Naive thymus-derived CD8-positive, alpha-beta T cell (primary cell): Measurements from ENCODE around the gene MYO1E. TPM values are rescaled to one million over a fixed set of nuclear protein-coding genes. Genes with fewer than 3 reads are reported as not detected.

Experiments
- ATAC-seq, 2 donors: fragments of 150-1000 bp; cut with Tn5 transposase in 1 of 2; sonication (Bioruptor Pico), chemical (Tn5 transposase) in 1 of 2; 1 replicate in 1 of 2; 2 replicates in 1 of 2; pipeline ENCODE4 v1.10.0; 2021; ENCODE audit warnings: mild to moderate bottlenecking in 2 of 2, moderate library complexity in 2 of 2
- POLR2A ChIA-PET: fragments of 350-600 bp; sonication (Branson Sonifier 250); formaldehyde crosslinking; loops from one replicate; lab custom pipeline; 2021; ENCODE audit warnings: antibody characterized with exemption; lab: Charles Lee
- DNase-seq, 10 donors: peaks; one replicate each; pipeline versions ENCODE4 v3.0.0 to v3.0.0-alpha.2; 2020 to 2022
- H3K27ac Mint-ChIP-seq, 10 donors: one replicate each; pipeline ENCODE4 v1.8.0; 2020 to 2022; ENCODE audit warnings: mild to moderate bottlenecking in 10 of 10, mixed read lengths in 10 of 10, moderate library complexity in 4 of 10, inconsistent platforms in 1 of 10
- H3K27me3 Mint-ChIP-seq, 5 donors: one replicate each; pipeline ENCODE4 v1.8.0; 2021 to 2022; ENCODE audit warnings: mixed read lengths in 5 of 5
- H3K36me3 Mint-ChIP-seq, 3 donors: one replicate each; pipeline ENCODE4 v1.8.0; 2020 to 2022; ENCODE audit warnings: mixed read lengths in 3 of 3, mild to moderate bottlenecking in 2 of 3, inconsistent platforms in 1 of 3
- H3K4me1 Mint-ChIP-seq, 4 donors: one replicate each; pipeline ENCODE4 v1.8.0; 2021 to 2022; ENCODE audit warnings: mixed read lengths in 4 of 4
- H3K4me3 Mint-ChIP-seq, 10 donors: one replicate each; pipeline ENCODE4 v1.8.0; 2020 to 2022; ENCODE audit warnings: mild to moderate bottlenecking in 10 of 10, mixed read lengths in 10 of 10, moderate library complexity in 6 of 10, inconsistent platforms in 1 of 10
- H3K9me3 Mint-ChIP-seq, 9 donors: one replicate each; pipeline ENCODE4 v1.8.0; 2020 to 2022; ENCODE audit warnings: mixed read lengths in 9 of 9, mild to moderate bottlenecking in 3 of 9, inconsistent platforms in 1 of 9, moderate library complexity in 1 of 9
- polyA plus RNA-seq, 3 donors: library from polyadenylated mRNA; unstranded; fragments of 300-500 nt; fragmentation: Illumina TruSeq; gene quantifications; one replicate each; pipeline ENCODE4 v1.2.3, GENCODE V29; 2021
- total RNA-seq, 8 experiments: library from RNA in 2 of 8; stranded (reverse) in 2 of 8; gene quantifications; one replicate each; pipeline ENCODE4 v1.2.3 and lab custom pipeline; 2021 to 2026

Gene MYO1E
- total and polyA plus RNA-seq, 5 experiments from 2014 or later = 0.53 to 7.4 (median 3.4) TPM; not detected in 1

- DNase-seq (no peak), ATAC-seq (no peak)
- Mint-ChIP-seq H3K9me3 (no peaks in the 10 kb centered on the region), H3K36me3 (no peaks in the 10 kb centered on the region), H3K4me3 (no peak overlapping the region), H3K27me3 (no peaks in the 10 kb centered on the region), H3K4me1 (peaks cover 0 to 6% (median 0%) of the 10 kb centered on the region in 4 donors), H3K27ac (no peak overlapping the region)
- POLR2A ChIA-PET = no interaction called here
These were observed 129.0 kb downstream of the MYO1E start for GRCh38 chr15:59243622-59244021.

GRCh38 chr15:59242649-59243048 lies 130.0 kb downstream of the MYO1E start:
- H3K4me3 Mint-ChIP-seq = no peak overlapping the region
- peaks cover 0 to 11% (median 0%) of the 10 kb centered on the region in 4 donors for H3K4me1 Mint-ChIP-seq
- no peak for ATAC-seq
- H3K27me3 Mint-ChIP-seq = no peaks in the 10 kb centered on the region
- POLR2A ChIA-PET = no interaction called here
- no peak overlapping the region for H3K27ac Mint-ChIP-seq
- no peaks in the 10 kb centered on the region for H3K36me3 Mint-ChIP-seq
- DNase-seq = no peak
- no peaks in the 10 kb centered on the region for H3K9me3 Mint-ChIP-seq

- Mint-ChIP-seq H3K9me3 (no peaks in the 10 kb centered on the region), H3K36me3 (peaks cover 0 to 2% (median 0%) of the 10 kb centered on the region in 3 donors), H3K27ac (no peak overlapping the region), H3K27me3 (peaks cover 0 to 5% (median 0%) of the 10 kb centered on the region in 5 donors), H3K4me1 (peaks cover 0 to 22% (median 1%) of the 10 kb centered on the region in 4 donors), H3K4me3 (no peak overlapping the region)
- POLR2A ChIA-PET = no interaction called here
- DNase-seq (no peak), ATAC-seq (no peak)
These were observed 132.6 kb downstream of the MYO1E start for GRCh38 chr15:59240036-59240435.

GRCh38 chr15:59237924-59238331 lies 134.7 kb downstream of the MYO1E start:
- Mint-ChIP-seq H3K4me3 (no peak overlapping the region), H3K36me3 (peaks cover 0 to 3% (median 0%) of the 10 kb centered on the region in 3 donors), H3K4me1 (peaks cover 0 to 24% (median 1%) of the 10 kb centered on the region in 4 donors), H3K9me3 (no peaks in the 10 kb centered on the region), H3K27ac (no peak overlapping the region), H3K27me3 (peaks cover 0 to 5% (median 1%) of the 10 kb centered on the region in 5 donors)
- POLR2A ChIA-PET = no interaction called here
- DNase-seq (no peak), ATAC-seq (no peak)

- no peak for DNase-seq
- Mint-ChIP-seq H3K4me1 (peaks cover 0 to 24% (median 1%) of the 10 kb centered on the region in 4 donors), H3K9me3 (no peaks in the 10 kb centered on the region), H3K27ac (no peak overlapping the region), H3K4me3 (no peak overlapping the region), H3K27me3 (peaks cover 0 to 5% (median 1%) of the 10 kb centered on the region in 5 donors), H3K36me3 (peaks cover 0 to 3% (median 0%) of the 10 kb centered on the region in 3 donors)
- POLR2A ChIA-PET = no interaction called here
- no peak for ATAC-seq
These were observed 135.4 kb downstream of the MYO1E start for GRCh38 chr15:59237119-59237855.

- H3K27me3 Mint-ChIP-seq = peaks cover 0 to 5% (median 1%) of the 10 kb centered on the region in 5 donors
- H3K9me3 Mint-ChIP-seq = no peaks in the 10 kb centered on the region
- DNase-seq (no peak), ATAC-seq (no peak)
- POLR2A ChIA-PET = interaction anchor here (0.7 kb wide), 1 partner anchor 292 kb away, joined by 3 read pairs; no protein-coding TSS in a partner anchor
- H3K4me3 Mint-ChIP-seq = no peak overlapping the region
- H3K27ac Mint-ChIP-seq = no peak overlapping the region
- peaks cover 0 to 24% (median 1%) of the 10 kb centered on the region in 4 donors for H3K4me1 Mint-ChIP-seq
- H3K36me3 Mint-ChIP-seq = peaks cover 0 to 3% (median 0%) of the 10 kb centered on the region in 3 donors
These were observed 136.3 kb downstream of the MYO1E start for GRCh38 chr15:59236394-59236793.

- Mint-ChIP-seq H3K27ac (no peak overlapping the region), H3K4me1 (peaks cover 0 to 16% (median 2%) of the 10 kb centered on the region in 4 donors), H3K36me3 (peaks cover 0 to 3% (median 0%) of the 10 kb centered on the region in 3 donors), H3K9me3 (no peaks in the 10 kb centered on the region), H3K4me3 (no peak overlapping the region), H3K27me3 (peaks cover 0 to 5% (median 1%) of the 10 kb centered on the region in 5 donors)
- ATAC-seq = no peak
- POLR2A ChIA-PET = no interaction called here
- no peak for DNase-seq
These were observed 140.2 kb downstream of the MYO1E start for GRCh38 chr15:59232476-59232875.

GRCh38 chr15:59230531-59231055 lies 142.1 kb downstream of the MYO1E start:
- Mint-ChIP-seq H3K9me3 (no peaks in the 10 kb centered on the region), H3K27me3 (peaks cover 4 to 12% (median 4%) of the 10 kb centered on the region in 5 donors), H3K27ac (no peak overlapping the region), H3K36me3 (peaks cover 0 to 3% (median 0%) of the 10 kb centered on the region in 3 donors), H3K4me3 (no peak overlapping the region), H3K4me1 (peaks cover 3 to 10% (median 5%) of the 10 kb centered on the region in 4 donors)
- POLR2A ChIA-PET = no interaction called here
- DNase-seq = no peak
- ATAC-seq = no peak

- POLR2A ChIA-PET = no interaction called here
- H3K27ac Mint-ChIP-seq = no peak overlapping the region
- peaks cover 2 to 10% (median 4%) of the 10 kb centered on the region in 4 donors for H3K4me1 Mint-ChIP-seq
- no peak for DNase-seq
- no peak overlapping the region for H3K4me3 Mint-ChIP-seq
- H3K9me3 Mint-ChIP-seq = no peaks in the 10 kb centered on the region
- peaks cover 2 to 21% (median 10%) of the 10 kb centered on the region in 5 donors for H3K27me3 Mint-ChIP-seq
- H3K36me3 Mint-ChIP-seq = no peaks in the 10 kb centered on the region
- no peak for ATAC-seq
These were observed 143.2 kb downstream of the MYO1E start for GRCh38 chr15:59229453-59229852.

- Mint-ChIP-seq H3K36me3 (no peaks in the 10 kb centered on the region), H3K27me3 (peaks cover 2 to 21% (median 10%) of the 10 kb centered on the region in 5 donors), H3K4me3 (no peak overlapping the region), H3K4me1 (peaks cover 2 to 10% (median 4%) of the 10 kb centered on the region in 4 donors), H3K27ac (no peak overlapping the region), H3K9me3 (no peaks in the 10 kb centered on the region)
- POLR2A ChIA-PET = no interaction called here
- ATAC-seq (no peak), DNase-seq (no peak)
These were observed 143.7 kb downstream of the MYO1E start for GRCh38 chr15:59229015-59229414.

GRCh38 chr15:59227021-59227420 lies 145.7 kb downstream of the MYO1E start:
- Mint-ChIP-seq H3K4me3 (no peak overlapping the region), H3K27ac (no peak overlapping the region), H3K27me3 (peaks cover 2 to 21% (median 10%) of the 10 kb centered on the region in 5 donors), H3K36me3 (no peaks in the 10 kb centered on the region), H3K4me1 (peaks cover 2 to 10% (median 4%) of the 10 kb centered on the region in 4 donors), H3K9me3 (no peaks in the 10 kb centered on the region)
- DNase-seq (no peak), ATAC-seq (no peak)
- POLR2A ChIA-PET = interaction anchor here (0.6 kb wide), 1 partner anchor 341 kb away, joined by 3 read pairs; no protein-coding TSS in a partner anchor

GRCh38 chr15:59224474-59224873 lies 148.2 kb downstream of the MYO1E start:
- no peak for DNase-seq
- H3K36me3 Mint-ChIP-seq = no peaks in the 10 kb centered on the region
- H3K27me3 Mint-ChIP-seq = peaks cover 2 to 21% (median 10%) of the 10 kb centered on the region in 5 donors
- peaks cover 2 to 10% (median 4%) of the 10 kb centered on the region in 4 donors for H3K4me1 Mint-ChIP-seq
- POLR2A ChIA-PET = no interaction called here
- H3K27ac Mint-ChIP-seq = peak overlapping the region in 1 of 10 donors; percentile 26
- no peaks in the 10 kb centered on the region for H3K9me3 Mint-ChIP-seq
- H3K4me3 Mint-ChIP-seq = no peak overlapping the region
- no peak for ATAC-seq

GRCh38 chr15:59223736-59224135 lies 148.9 kb downstream of the MYO1E start:
- ATAC-seq (no peak), DNase-seq (no peak)
- no peak overlapping the region for H3K27ac Mint-ChIP-seq
- POLR2A ChIA-PET = no interaction called here
- no peaks in the 10 kb centered on the region for H3K9me3 Mint-ChIP-seq
- H3K36me3 Mint-ChIP-seq = no peaks in the 10 kb centered on the region
- no peak overlapping the region for H3K4me3 Mint-ChIP-seq
- peaks cover 2 to 21% (median 10%) of the 10 kb centered on the region in 5 donors for H3K27me3 Mint-ChIP-seq
- peaks cover 2 to 10% (median 4%) of the 10 kb centered on the region in 4 donors for H3K4me1 Mint-ChIP-seq
